ENCODE measurements around the gene RASGRF2.

Gene RASGRF2

GRCh38 chr5:80953587-80953986 lies 6.6 kb upstream of the RASGRF2 start:
- no peak for DNase-seq

- DNase-seq, result no peak
Measured at GRCh38 chr5:80955082-80955590, 5.0 kb upstream of the RASGRF2 start.

GRCh38 chr5:80956272-80956671 lies 3.9 kb upstream of the RASGRF2 start:
- no peak for DNase-seq

DNA sequence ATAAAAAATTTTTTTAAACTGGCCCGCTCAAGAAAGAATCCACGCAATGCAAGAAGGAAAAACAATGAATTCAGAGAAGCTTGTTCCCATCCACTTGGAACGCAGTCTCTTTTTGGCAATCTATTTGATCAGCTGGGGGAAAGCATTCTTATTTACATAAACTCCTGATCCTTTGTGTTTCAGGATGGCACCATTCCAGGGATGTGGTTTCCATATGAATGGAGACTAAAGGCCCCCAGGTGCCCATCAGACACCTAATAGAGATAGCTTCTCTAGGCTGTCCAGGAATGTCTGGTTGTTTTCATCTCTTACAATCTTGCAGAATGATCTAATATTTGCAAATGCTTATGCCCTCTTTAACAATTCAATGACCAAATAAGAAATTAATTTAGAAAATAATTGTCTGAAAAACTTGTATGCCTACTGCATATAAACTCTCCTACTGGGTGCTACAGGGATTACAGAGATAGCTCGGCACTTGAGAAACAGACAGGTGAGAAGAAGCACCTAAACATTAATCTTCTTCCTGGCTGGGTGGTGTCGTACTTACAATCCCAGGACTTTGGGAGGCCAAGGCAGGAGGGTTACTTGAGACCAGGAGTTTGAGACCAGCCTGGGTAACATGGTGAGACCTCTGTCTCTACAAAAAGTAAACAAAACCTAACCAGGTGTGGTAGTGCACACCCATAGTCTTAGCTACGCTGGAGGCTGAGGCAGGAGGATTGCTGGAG lies 3.0 kb upstream of the RASGRF2 start:
- peak; percentile 38 for DNase-seq

GRCh38 chr5:80958616-80959015 lies 1.5 kb upstream of the RASGRF2 start:
- DNase-seq, result no peak

- DNase-seq, result no peak
Measured at GRCh38 chr5:80959138-80959537, 1.0 kb upstream of the RASGRF2 start.

GRCh38 chr5:80960531-80961375 lies 590 bp downstream of the RASGRF2 start:
- no peak for DNase-seq

DNA sequence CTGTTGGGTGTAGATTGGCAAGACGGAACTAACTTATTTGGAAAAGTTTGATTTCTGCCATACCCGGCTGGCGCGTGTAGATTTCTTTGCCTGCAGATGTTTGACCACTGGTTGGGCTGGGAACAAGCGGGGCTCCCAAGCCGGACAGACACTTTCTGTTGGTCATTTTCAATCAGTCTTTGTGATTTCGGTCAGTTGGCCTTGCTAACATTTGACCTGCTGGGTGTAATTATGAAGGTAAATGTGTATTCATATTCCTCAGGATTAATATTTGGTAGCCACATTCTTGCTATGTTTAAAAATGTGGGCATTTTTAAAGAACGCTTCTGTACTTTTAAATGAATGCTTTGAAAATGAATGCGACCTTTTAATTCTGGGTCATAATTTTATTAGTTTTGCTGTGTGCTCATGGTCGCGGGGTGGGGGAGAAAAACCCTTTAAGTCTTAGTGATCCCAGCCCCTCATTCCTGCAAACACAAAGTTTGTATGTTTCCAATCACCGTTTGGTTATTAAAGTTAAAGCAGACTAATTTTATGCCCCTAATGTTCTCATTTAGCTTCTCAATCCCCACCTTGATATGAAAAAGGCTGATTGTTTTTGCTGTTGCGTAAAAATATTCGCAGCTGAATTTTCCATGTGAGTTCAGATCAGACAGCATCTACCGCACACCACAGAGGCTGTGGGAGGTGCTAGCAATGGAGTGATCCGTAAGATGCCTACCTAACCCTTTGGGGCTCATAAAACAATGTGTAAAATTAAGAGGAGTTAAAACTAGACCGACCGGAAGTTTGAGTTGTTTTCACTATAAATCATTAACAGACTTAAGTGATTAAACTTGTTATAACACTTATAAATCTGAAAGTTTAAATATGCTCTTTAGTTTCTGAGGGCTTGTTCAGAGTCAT lies 1.5 kb downstream of the RASGRF2 start:
- DNase-seq, result no peak

- no peak for DNase-seq
Measured at GRCh38 chr5:80962630-80963520, 2.7 kb downstream of the RASGRF2 start.

- DNase-seq, result no peak
Measured at GRCh38 chr5:80963521-80963895, 3.3 kb downstream of the RASGRF2 start.

DNA sequence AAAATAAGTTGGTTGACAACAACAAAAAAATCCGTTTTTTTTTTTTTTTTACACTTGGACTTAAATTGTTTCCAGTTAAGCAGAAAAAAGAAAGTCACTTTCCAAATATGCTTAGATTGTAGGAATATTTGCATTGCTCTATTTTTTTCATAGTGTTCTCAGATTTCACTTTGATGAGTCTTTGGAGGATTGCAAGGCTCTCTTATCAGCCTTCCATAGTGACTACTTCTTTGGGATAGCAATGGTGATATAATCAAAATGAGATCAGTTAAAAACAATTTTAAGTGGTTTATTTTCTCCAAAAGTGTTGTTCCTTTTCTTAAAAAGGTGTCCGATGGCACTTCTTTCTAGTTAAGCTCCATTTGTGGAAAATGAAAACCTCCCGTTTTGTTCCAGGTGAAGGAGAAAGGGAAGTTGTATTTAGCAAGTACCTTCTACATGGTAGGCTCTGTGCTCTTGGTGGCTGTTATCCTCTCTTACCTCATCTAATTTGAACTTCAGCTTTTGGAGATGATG lies 3.9 kb downstream of the RASGRF2 start:
- DNase-seq, result no peak

DNA sequence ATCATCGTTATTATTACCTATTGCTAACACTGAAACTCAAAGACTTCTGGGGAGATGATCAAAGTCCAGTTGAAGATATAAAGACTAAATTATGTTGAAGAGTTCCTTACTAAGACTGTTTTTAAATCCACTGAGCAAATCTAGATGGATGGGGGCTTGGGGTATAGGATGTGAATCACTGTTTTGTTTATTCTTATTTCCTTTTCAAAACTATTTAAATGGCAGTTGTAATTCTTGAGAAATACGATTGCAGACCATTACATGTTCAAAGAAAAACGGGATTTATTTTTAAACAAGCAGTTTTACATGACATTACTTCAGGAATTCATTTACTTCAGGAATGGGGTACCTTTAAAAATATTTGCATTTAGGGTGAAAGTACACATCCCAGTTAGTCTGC lies 4.3 kb downstream of the RASGRF2 start:
- DNase-seq, result no peak

- DNase-seq, result no peak
Measured at GRCh38 chr5:80964919-80965318, 4.8 kb downstream of the RASGRF2 start.

DNA sequence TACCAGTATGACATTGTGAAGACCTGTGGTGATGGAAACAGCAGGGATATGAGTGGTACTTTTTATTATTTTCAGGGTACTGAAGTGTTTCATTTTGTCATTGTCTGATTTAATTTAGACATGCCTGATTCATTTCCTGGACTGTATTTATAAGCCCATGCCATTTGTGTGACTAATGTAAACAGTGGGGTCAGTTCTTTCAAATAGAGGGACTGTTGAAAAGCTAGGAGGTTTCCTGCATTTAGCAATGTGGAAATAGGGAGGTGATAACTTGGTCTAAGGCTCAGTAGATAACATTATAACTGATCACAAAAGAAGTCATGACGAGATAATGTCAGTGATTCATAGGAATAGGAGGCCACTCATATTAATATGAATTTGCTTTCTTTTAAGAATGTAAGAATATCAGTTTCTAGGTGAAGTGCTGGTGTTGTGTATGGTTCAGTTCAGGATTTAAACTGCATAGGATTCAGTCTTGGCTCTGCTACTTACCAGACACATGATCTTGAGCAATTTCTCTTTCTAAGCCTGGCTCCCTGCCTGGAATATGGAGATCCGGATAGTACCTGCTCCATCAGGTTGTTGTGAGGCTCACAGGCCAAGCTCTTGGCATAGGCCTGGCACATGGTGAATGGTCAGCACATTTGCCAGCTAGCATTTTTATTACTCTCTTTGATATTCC lies 7.5 kb downstream of the RASGRF2 start:
- no peak for DNase-seq

GRCh38 chr5:80973027-80973426 lies 12.9 kb downstream of the RASGRF2 start:
- no peak for DNase-seq

DNA sequence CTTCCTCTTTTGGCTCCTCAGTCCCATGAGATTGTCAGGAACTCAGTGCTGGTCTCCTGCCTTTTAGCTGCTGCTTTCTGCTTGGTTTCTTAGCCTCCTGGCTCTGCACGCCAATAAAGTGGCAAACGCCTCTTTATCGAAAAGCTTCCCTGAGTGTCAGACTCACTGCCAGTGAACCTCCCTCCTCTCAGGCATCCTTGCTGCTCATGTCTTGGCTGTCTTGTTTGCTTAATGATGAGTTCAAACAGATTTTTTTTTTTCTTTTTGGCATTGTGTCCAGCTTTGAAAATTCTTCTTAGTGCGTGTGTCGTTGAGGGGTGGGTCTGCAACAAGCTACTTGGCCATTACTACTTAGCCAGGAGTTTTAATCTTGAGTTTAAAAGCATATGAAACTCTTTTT lies 14.9 kb downstream of the RASGRF2 start:
- no peak for DNase-seq

GRCh38 chr5:80976985-80977384 lies 16.8 kb downstream of the RASGRF2 start:
- no peak for DNase-seq

DNA sequence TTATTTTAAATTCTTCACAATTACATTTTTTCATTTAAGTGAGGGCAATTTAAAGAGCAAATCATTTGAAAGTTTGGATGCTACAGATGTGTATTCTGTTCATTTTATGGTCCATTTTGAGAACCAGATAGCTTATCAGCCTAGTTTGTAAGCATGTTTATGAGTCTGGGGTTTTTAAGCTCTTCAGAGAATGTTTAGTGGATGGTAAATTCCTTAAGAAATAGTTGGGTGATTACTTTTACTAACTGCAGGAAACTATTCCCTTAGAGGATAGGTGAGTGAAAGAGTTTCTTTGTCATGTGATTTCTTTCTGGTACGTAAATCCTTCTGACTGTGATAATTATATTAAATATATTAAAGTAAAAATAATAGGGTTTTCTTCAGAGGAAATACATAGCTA lies 17.6 kb downstream of the RASGRF2 start:
- no peak for DNase-seq

DNA sequence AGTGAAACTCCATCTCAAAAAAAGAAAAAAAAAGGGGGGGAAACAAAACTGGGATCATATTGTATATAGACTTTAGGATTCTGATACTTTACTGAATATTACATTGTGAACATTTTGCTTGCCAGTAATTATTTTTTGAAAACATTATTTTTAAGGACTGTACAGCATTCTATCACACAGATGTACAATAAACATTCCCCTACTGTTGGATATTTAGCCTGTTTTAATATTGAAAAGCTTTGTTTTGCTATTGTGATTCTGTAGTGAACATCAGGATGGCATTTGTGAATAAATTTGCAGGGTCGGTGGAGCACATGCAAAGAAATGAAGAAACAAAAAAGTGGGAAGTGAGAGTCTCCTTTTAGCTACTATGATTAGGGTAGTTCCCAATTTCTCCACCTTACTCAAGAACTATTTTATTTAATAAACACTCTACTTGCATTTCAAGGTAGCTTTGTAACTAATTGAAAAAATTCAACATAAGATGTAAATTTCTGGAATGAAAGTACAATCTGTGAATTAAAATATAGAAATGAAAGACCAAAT lies 18.7 kb downstream of the RASGRF2 start:
- DNase-seq, result no peak

GRCh38 chr5:80982093-80982492 lies 21.9 kb downstream of the RASGRF2 start:
- no peak for DNase-seq
